Ishikawa (cell line): ENCODE measurements around the gene MON2.

ENCODE experiments used
- CEBPB ChIP-seq: IDR thresholded peaks from 2 replicates; pipeline ENCODE4 v1.6.1; 2012
- CREB1 ChIP-seq: IDR thresholded peaks from 2 replicates; pipeline ENCODE4 v1.6.1; 2012; ENCODE audit warnings: low read depth
- EGR1 ChIP-seq: IDR thresholded peaks from 2 replicates; pipeline ENCODE4 v1.6.1; 2012
- EP300 ChIP-seq: IDR thresholded peaks from 2 replicates; pipeline ENCODE4 v1.6.1; 2012; ENCODE audit warnings: borderline replicate concordance
- FOXM1 ChIP-seq: IDR thresholded peaks from 2 replicates; pipeline ENCODE4 v1.6.1; 2012; ENCODE audit warnings: low read depth, borderline replicate concordance
- NFIC ChIP-seq: IDR thresholded peaks from 2 replicates; pipeline ENCODE4 v1.6.1; 2012
- RAD21 ChIP-seq: IDR thresholded peaks from 2 replicates; pipeline ENCODE4 v1.6.1; 2012; ENCODE audit warnings: low read depth
- REST ChIP-seq: IDR thresholded peaks from 2 replicates; pipeline ENCODE4 v1.6.1; 2012; ENCODE audit warnings: low read depth, mild to moderate bottlenecking
- TAF1 ChIP-seq: IDR thresholded peaks from 2 replicates; pipeline ENCODE4 v1.6.1; 2012; ENCODE audit warnings: low read depth, mild to moderate bottlenecking
- TCF12 ChIP-seq: IDR thresholded peaks from 2 replicates; pipeline ENCODE4 v1.6.1; 2012; ENCODE audit warnings: low read depth
- TEAD4 ChIP-seq: IDR thresholded peaks from 2 replicates; pipeline ENCODE4 v1.6.1; 2012
- USF1 ChIP-seq: IDR thresholded peaks from 2 replicates; pipeline ENCODE4 v1.6.1; 2012
- YY1 ChIP-seq: IDR thresholded peaks from 2 replicates; pipeline ENCODE4 v1.6.1; 2012; ENCODE audit warnings: low read depth
- ZBTB7A ChIP-seq: IDR thresholded peaks from 2 replicates; pipeline ENCODE4 v1.6.1; 2012; ENCODE audit warnings: low read depth
- TF ChIP-seq, protein P1 (sequence below): IDR thresholded peaks from 2 replicates; pipeline ENCODE4 v1.6.1; 2012

Gene MON2

DNA sequence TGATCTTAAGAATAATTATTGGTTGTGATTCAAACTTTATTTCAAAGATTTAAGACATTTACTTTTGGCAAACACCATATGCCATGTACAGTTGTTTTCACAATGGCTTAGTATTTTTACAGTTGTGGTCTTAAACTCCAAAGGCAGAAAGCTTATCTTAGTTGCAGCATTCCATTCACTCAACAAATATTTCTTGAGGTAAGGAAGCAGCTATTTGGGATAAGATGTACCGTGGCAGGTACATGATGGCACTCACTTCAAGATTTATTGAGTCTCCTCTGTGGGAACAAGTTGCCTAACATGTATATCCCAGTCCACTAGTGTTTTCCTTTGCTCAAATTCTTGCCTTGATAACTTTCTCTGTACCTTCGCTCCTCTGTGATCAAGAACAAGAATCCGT is 8.0 kb upstream of the MON2 start:
- TF ChIP-seq NFIC (no peak), REST (no peak), ZBTB7A (no peak), CREB1 (no peak), EGR1 (no peak), CEBPB (no peak), YY1 (no peak), EP300 (no peak), TEAD4 (no peak), FOXM1 (no peak), TCF12 (no peak), TAF1 (no peak), USF1 (no peak), RAD21 (no peak)
- TF ChIP-seq, protein P1, sequence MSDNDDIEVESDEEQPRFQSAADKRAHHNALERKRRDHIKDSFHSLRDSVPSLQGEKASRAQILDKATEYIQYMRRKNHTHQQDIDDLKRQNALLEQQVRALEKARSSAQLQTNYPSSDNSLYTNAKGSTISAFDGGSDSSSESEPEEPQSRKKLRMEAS, result no peak

- no peak for TF ChIP-seq RAD21
These were observed 6.7 kb upstream of the MON2 start for GRCh38 chr12:62459976-62460375.

GRCh38 chr12:62466018-62466593 is 520 bp upstream of the MON2 start:
- TF ChIP-seq REST, result no peak
- no peak for TF ChIP-seq TCF12
- no peak for TF ChIP-seq RAD21
- no peak for TF ChIP-seq YY1
- TF ChIP-seq USF1, result no peak
- TF ChIP-seq TEAD4, result no peak

GRCh38 chr12:62468397-62468796 is 1.8 kb downstream of the MON2 start:
- TF ChIP-seq YY1, result no peak
- TF ChIP-seq NFIC, result no peak
- TF ChIP-seq TEAD4, result no peak
- TF ChIP-seq REST, result no peak
- TF ChIP-seq EP300, result no peak
- TF ChIP-seq TCF12, result no peak
- no peak for TF ChIP-seq CEBPB

- TF ChIP-seq TCF12, result no peak
- TF ChIP-seq EP300, result no peak
These were observed 2.3 kb downstream of the MON2 start for GRCh38 chr12:62468935-62469334.

DNA sequence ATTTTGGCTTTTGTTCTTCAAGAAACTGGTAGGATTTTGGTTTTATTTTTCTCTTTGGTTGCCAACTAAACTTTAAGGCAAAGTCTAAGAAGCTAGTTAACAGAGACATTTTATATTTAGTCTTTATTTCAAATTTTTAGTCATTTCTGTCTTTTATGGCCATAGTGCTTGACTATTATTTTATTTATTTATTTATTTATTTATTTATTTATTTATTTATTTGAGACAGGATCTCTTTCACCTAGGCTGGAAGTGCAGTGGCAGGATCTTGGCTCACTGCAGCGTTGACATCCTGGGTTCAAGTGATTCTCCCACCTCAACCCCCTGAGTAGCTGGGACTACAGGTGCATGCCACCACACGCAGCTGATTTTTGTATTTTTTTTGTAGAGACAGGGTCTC is 3.1 kb downstream of the MON2 start:
- TF ChIP-seq, protein P1, result no peak
- no peak for TF ChIP-seq USF1
- TF ChIP-seq RAD21, result no peak
- TF ChIP-seq TCF12, result no peak
- TF ChIP-seq EP300, result no peak
- TF ChIP-seq CREB1, result no peak
- no peak for TF ChIP-seq TAF1
- TF ChIP-seq REST, result no peak
- TF ChIP-seq ZBTB7A, result no peak
- no peak for TF ChIP-seq YY1
- no peak for TF ChIP-seq CEBPB
- no peak for TF ChIP-seq FOXM1
- no peak for TF ChIP-seq NFIC
- no peak for TF ChIP-seq TEAD4
- no peak for TF ChIP-seq EGR1
